ENCODE results near the gene CA9. TPM values are rescaled to one million over a fixed set of nuclear protein-coding genes. Genes with fewer than 3 reads are reported as not detected.

The CA9 gene
- total RNA-seq, 2 experiments from 2014 or later = not detected

GRCh38 chr9:35708146-35708545 lies 34.4 kb downstream of the CA9 start:
- H3K36me3 Mint-ChIP-seq (ENCODE audit: low read depth) = peaks cover 29% of the 10 kb centered on the region
- no peaks in the 10 kb centered on the region for H3K9me3 ChIP-seq (ENCODE audit: control insufficient read depth in 1 of 2, insufficient read depth in 1 of 2, low read length in 2 of 2)
- no peaks in the 10 kb centered on the region for H3K4me1 Mint-ChIP-seq (ENCODE audit: low read depth)
- no peaks in the 10 kb centered on the region for H3K27me3 Mint-ChIP-seq
- no peak for TF ChIP-seq CTCF (IDR thresholded peaks at IDR 0.05)
- H3K27ac Mint-ChIP-seq = no peak overlapping the region
- DNase-seq (no peak), ATAC-seq (ENCODE audit: poor library complexity) (no peak)
- ChIA-PET CTCF (no interaction called here), POLR2A (no interaction called here)
- no peak overlapping the region for H3K4me3 Mint-ChIP-seq
- H3K27me3 ChIP-seq (ENCODE audit: control insufficient read depth in 1 of 2, insufficient read depth in 2 of 2, low read length in 2 of 2) = no peaks in the 10 kb centered on the region
- peak overlapping the region in 1 of 2 donors; percentile 5 for H3K27ac ChIP-seq (ENCODE audit: low read depth in 1 of 2, low read length in 2 of 2)
- H3K4me3 ChIP-seq (ENCODE audit: low read length) = no peak overlapping the region
- intact Hi-C loops (cut with DNase I, micrococcal nuclease) = no loop called here
- no peaks in the 10 kb centered on the region for H3K4me1 ChIP-seq (ENCODE audit: insufficient read depth, low read length)
- peaks cover 93% of the 10 kb centered on the region for H3K36me3 ChIP-seq (ENCODE audit: insufficient read depth, low read length)
- no peaks in the 10 kb centered on the region for H3K9me3 Mint-ChIP-seq

- Mint-ChIP-seq H3K27ac (no peak overlapping the region), H3K36me3 (ENCODE audit: low read depth) (peaks cover 57% of the 10 kb centered on the region), H3K9me3 (no peaks in the 10 kb centered on the region), H3K27me3 (no peaks in the 10 kb centered on the region), H3K4me1 (ENCODE audit: low read depth) (no peaks in the 10 kb centered on the region), H3K4me3 (no peak overlapping the region)
- CTCF ChIA-PET = interaction anchor here (0.6 to 1.6 kb wide), 3 partner anchors 14 to 64 kb away, joined by 3 read pairs; partner anchors contain the start of gene CREB3
- Histone ChIP-seq H3K9me3 (ENCODE audit: control insufficient read depth in 1 of 2, insufficient read depth in 1 of 2, low read length in 2 of 2) (no peaks in the 10 kb centered on the region), H3K27me3 (ENCODE audit: control insufficient read depth in 1 of 2, insufficient read depth in 2 of 2, low read length in 2 of 2) (no peaks in the 10 kb centered on the region), H3K27ac (ENCODE audit: low read depth in 1 of 2, low read length in 2 of 2) (no peak overlapping the region), H3K4me3 (ENCODE audit: low read length) (no peak overlapping the region), H3K4me1 (ENCODE audit: insufficient read depth, low read length) (no peaks in the 10 kb centered on the region), H3K36me3 (ENCODE audit: insufficient read depth, low read length) (peaks cover 92% of the 10 kb centered on the region)
- no peak for ATAC-seq (ENCODE audit: poor library complexity)
- no peak for DNase-seq
- POLR2A ChIA-PET = no interaction called here
- no peak for TF ChIP-seq CTCF (IDR thresholded peaks at IDR 0.05)
- intact Hi-C loops (cut with DNase I, micrococcal nuclease) = no loop called here
Measured at GRCh38 chr9:35710818-35711500, 37.2 kb downstream of the CA9 start.

GRCh38 chr9:35711501-35712428 lies 38.0 kb downstream of the CA9 start:
- CTCF ChIA-PET = interaction anchor here (0.9 to 1.6 kb wide), 2 partner anchors 21 to 65 kb away, joined by 3 read pairs; partner anchors contain the start of gene CREB3
- ATAC-seq (ENCODE audit: poor library complexity) = no peak
- peaks cover 65% of the 10 kb centered on the region for H3K36me3 Mint-ChIP-seq (ENCODE audit: low read depth)

More at GRCh38 chr9:35711501-35712428, 38.0 kb downstream of the CA9 start:
- no peak for DNase-seq
- Mint-ChIP-seq H3K4me1 (ENCODE audit: low read depth) (no peaks in the 10 kb centered on the region), H3K9me3 (no peaks in the 10 kb centered on the region), H3K27me3 (no peaks in the 10 kb centered on the region), H3K27ac (no peak overlapping the region), H3K4me3 (no peak overlapping the region)
- Histone ChIP-seq H3K9me3 (ENCODE audit: control insufficient read depth in 1 of 2, insufficient read depth in 1 of 2, low read length in 2 of 2) (no peaks in the 10 kb centered on the region), H3K36me3 (ENCODE audit: insufficient read depth, low read length) (peaks cover 92% of the 10 kb centered on the region), H3K4me3 (ENCODE audit: low read length) (no peak overlapping the region), H3K4me1 (ENCODE audit: insufficient read depth, low read length) (no peaks in the 10 kb centered on the region), H3K27ac (ENCODE audit: low read depth in 1 of 2, low read length in 2 of 2) (no peak overlapping the region), H3K27me3 (ENCODE audit: control insufficient read depth in 1 of 2, insufficient read depth in 2 of 2, low read length in 2 of 2) (no peaks in the 10 kb centered on the region)
- no peak for TF ChIP-seq CTCF (IDR thresholded peaks at IDR 0.05)
- POLR2A ChIA-PET = interaction anchor here (1.2 kb wide), 1 partner anchor 20 kb away, joined by 4 read pairs; the partner anchor contains the start of gene TLN1
- intact Hi-C loops (cut with DNase I, micrococcal nuclease) = no loop called here
